Measurements from ENCODE around the gene TRIM37.

TRIM37 gene

DNA sequence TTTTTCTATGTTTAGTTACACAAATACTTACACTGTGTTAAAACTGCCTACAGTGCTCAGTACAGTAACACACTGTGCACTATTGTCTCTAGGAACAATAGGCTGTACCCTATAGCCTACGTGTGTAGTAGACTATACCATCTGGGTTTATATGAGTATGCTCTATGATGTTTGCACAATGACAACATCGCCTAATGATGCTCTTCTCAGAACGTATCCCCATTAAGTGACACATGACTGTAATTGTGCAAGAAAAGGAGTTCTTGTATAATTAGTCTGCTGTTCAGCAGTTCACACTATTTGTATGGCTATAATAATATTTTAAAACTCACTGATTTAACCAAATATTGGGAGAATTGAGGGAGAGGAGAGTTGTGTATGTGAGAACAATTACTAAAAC is 173.7 kb downstream of the TRIM37 start:
- no peak for DNase-seq (ENCODE audit: low spot score)
